HEK293T (cell line): ENCODE data around the gene LARGE2.

Source experiments
- CTCF ChIA-PET: fragments of 350-600 bp; formaldehyde crosslinking; extraction: SDS; loops from one replicate; lab custom pipeline; 2021; ENCODE audit warnings: antibody characterized with exemption, inconsistent platforms; lab: Yijun Ruan, JAX
- POLR2A ChIA-PET: fragments of 350-600 bp; formaldehyde crosslinking; extraction: SDS; loops from one replicate; lab custom pipeline; 2020; ENCODE audit warnings: antibody characterized with exemption, inconsistent platforms; lab: Yijun Ruan, JAX
- DNase-seq: peaks from one replicate; pipeline ENCODE4 v3.0.0; 2012; ENCODE audit warnings: mixed read lengths; ENCODE audit errors: extremely low spot score
- ARNT ChIP-seq: fragments of 450-650 bp; IDR thresholded peaks from 2 replicates; pipeline ENCODE4 v1.6.1; 2017; ENCODE audit warnings: mild to moderate bottlenecking
- BHLHE40 ChIP-seq: fragments of 450-650 bp; IDR thresholded peaks from 2 replicates; pipeline ENCODE4 v1.6.1; 2016; ENCODE audit warnings: mild to moderate bottlenecking, moderate library complexity, borderline replicate concordance
- CTBP1 ChIP-seq: fragments of 450-650 bp; IDR thresholded peaks from 2 replicates; pipeline ENCODE4 v1.6.1; 2016; ENCODE audit warnings: borderline replicate concordance
- ELF4 ChIP-seq: fragments of 450-650 bp; IDR thresholded peaks from 2 replicates; pipeline ENCODE4 v1.6.1; 2017; ENCODE audit warnings: antibody characterized with exemption
- FOXA1 ChIP-seq: fragments of 450-650 bp; IDR thresholded peaks from 2 replicates; pipeline ENCODE4 v1.6.1; 2016; ENCODE audit warnings: mild to moderate bottlenecking
- FOXK2 ChIP-seq: fragments of 450-650 bp; IDR thresholded peaks from 2 replicates; pipeline ENCODE4 v1.6.1; 2016; ENCODE audit warnings: mild to moderate bottlenecking
- FOXM1 ChIP-seq: fragments of 450-650 bp; IDR thresholded peaks from 2 replicates; pipeline ENCODE4 v1.6.1; 2017; ENCODE audit warnings: mild to moderate bottlenecking, borderline replicate concordance
- HDGF ChIP-seq: fragments of 450-650 bp; IDR thresholded peaks from 2 replicates; pipeline ENCODE4 v1.6.1; 2017; ENCODE audit warnings: antibody characterized with exemption, borderline replicate concordance
- L3MBTL2 ChIP-seq: fragments of 450-650 bp; conservative IDR thresholded peaks from 2 replicates; pipeline ENCODE4 v1.6.1; 2016; ENCODE audit warnings: mild to moderate bottlenecking
- LEF1 ChIP-seq: fragments of 450-650 bp; IDR thresholded peaks from 2 replicates; pipeline ENCODE4 v1.6.1; 2017; ENCODE audit warnings: mild to moderate bottlenecking, borderline replicate concordance
- NFRKB ChIP-seq: fragments of 450-650 bp; IDR thresholded peaks from 2 replicates; pipeline ENCODE4 v1.6.1; 2016; ENCODE audit warnings: mild to moderate bottlenecking, moderate library complexity
- SP1 ChIP-seq: fragments of 450-650 bp; IDR thresholded peaks from 2 replicates; pipeline ENCODE4 v1.6.1; 2017
- SUZ12 ChIP-seq: fragments of 450-650 bp; IDR thresholded peaks from 2 replicates; pipeline ENCODE4 v1.6.1; 2016; ENCODE audit warnings: mild to moderate bottlenecking
- TARDBP ChIP-seq: fragments of 450-650 bp; IDR thresholded peaks from 2 replicates; pipeline ENCODE4 v1.6.1; 2016
- ZNF384 ChIP-seq: fragments of 450-650 bp; IDR thresholded peaks from 2 replicates; pipeline ENCODE4 v1.6.1; 2016
- TF ChIP-seq, protein P1 (sequence below): fragments of 450-650 bp; IDR thresholded peaks from 2 replicates; pipeline ENCODE4 v1.6.1; 2016

Gene LARGE2

DNA sequence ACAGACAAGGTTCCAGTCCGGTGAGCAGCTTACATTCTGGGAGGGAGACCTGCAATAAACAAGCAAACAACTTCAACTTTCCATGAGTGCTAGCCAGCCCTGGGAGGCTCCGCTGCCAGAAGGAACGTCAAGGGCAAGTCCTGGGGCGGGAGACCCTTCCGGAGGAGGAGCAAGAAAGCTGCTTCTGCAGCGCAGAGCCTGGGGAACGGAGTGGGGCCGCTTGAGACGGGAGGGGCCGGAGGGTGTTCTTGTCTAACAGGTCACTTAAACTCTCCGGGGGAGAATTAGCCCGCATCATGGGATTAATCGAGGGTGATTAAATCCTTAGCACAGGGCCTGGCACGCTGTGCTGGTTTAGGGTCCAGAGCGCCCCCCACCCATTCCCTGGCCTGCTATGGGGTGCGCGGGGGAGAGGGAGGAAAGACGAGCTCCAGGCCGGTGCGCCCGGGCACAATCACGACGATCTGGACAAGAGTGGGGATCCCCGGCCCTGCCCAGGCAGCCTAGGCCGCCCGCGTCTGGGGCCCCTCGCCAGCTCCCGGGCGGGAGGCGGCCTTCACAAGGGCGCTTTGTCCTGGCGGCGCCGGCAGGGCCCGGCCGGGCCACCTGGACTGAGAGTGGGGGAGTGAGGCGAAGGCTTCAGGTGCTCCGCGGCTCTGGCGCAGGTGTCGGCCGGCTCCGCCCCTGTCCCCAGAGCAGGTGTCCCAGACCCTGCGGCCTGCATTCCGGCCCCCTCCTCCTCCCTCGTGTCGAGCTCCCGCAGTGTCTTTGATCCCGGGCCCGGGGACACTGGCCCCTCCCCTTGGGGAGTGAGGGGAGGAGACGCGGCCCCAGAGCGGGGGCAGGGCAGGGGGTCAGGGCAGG lies 663 bp upstream of the LARGE2 start:
- CTCF ChIA-PET = interaction anchor here (1.5 kb wide), 1 partner anchor 150 kb away, joined by 5 read pairs; no protein-coding TSS in a partner anchor
- no peak for DNase-seq
- TF ChIP-seq CTBP1 (no peak), SUZ12 (no peak), L3MBTL2 (no peak), SP1 (no peak), FOXM1 (no peak), ARNT (no peak), ZNF384 (no peak), NFRKB (no peak), FOXK2 (no peak), TARDBP (no peak), FOXA1 (no peak), BHLHE40 (no peak), ELF4 (no peak), HDGF (no peak), LEF1 (no peak)
- TF ChIP-seq, protein P1, sequence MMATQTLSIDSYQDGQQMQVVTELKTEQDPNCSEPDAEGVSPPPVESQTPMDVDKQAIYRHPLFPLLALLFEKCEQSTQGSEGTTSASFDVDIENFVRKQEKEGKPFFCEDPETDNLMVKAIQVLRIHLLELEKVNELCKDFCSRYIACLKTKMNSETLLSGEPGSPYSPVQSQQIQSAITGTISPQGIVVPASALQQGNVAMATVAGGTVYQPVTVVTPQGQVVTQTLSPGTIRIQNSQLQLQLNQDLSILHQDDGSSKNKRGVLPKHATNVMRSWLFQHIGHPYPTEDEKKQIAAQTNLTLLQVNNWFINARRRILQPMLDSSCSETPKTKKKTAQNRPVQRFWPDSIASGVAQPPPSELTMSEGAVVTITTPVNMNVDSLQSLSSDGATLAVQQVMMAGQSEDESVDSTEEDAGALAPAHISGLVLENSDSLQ = no peak
- POLR2A ChIA-PET = interaction anchor here (0.5 to 1.3 kb wide), 4 partner anchors 44 to 246 kb away, joined by 3 to 4 read pairs (median 3); no protein-coding TSS in a partner anchor

DNA sequence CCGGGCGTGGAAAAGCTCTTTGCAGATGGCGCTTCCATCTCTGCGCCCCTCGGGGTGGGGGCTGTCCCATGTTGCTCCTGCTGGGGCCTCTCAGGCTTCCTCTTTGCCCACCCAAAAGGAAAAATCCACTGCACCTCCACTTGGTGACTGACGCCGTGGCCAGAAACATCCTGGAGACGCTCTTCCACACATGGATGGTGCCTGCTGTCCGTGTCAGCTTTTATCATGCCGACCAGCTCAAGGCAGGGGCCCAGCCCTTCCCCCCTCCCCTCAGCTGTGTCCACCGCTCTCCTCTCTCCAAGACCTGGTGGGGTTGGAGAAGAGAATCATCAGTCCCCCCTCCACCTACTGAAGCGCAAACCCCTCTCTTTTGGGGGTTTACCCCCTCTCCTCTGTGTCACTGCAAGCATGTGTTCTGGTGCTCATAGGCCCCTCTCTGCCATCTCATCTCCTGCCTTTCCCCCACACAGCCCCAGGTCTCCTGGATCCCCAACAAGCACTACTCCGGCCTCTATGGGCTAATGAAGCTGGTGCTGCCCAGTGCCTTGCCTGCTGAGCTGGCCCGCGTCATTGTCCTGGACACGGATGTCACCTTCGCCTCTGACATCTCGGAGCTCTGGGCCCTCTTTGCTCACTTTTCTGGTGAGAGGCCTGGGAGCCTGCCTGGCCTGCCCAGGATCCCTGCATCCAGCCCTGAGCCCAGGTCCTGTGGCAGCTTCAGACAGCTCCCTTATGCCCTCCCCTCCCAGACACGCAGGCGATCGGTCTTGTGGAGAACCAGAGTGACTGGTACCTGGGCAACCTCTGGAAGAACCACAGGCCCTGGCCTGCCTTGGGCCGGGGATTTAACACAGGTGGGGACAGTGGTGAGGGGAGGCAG lies 1.8 kb downstream of the LARGE2 start:
- CTCF ChIA-PET = no interaction called here
- POLR2A ChIA-PET = no interaction called here
- no peak for DNase-seq
- TF ChIP-seq FOXM1 (no peak), SUZ12 (no peak), SP1 (no peak), L3MBTL2 (no peak), FOXK2 (no peak), TARDBP (no peak), CTBP1 (no peak), BHLHE40 (no peak), ARNT (no peak)
- TF ChIP-seq, protein P1 = no peak

DNA sequence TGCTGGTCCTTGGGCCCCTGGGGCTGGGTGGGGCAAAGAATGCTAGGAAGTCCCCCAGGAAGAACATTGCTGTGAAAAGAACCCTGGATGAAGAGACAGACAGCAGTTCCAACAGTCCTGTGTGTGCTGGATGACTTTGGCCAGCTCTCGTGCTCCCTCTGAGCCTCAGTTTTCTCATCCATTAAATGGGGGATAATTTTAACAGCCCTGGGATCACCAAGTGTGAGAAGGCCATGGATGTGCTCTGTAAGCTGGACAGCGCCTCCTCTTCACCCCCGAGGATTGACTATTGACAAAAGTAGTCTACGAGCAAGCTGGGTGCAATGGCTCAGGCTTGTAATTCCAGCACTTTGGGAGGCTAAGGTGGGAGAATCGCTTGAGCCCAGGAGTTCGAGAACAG lies 2.5 kb downstream of the LARGE2 start:
- TF ChIP-seq L3MBTL2 (no peak), SUZ12 (no peak), ARNT (no peak), FOXM1 (no peak), CTBP1 (no peak), BHLHE40 (no peak), NFRKB (no peak), HDGF (no peak), FOXA1 (no peak), FOXK2 (no peak), TARDBP (no peak), LEF1 (no peak), ELF4 (no peak), ZNF384 (no peak), SP1 (no peak)
- TF ChIP-seq, protein P1 = no peak
- DNase-seq = no peak
- ChIA-PET POLR2A (no interaction called here), CTCF (no interaction called here)

DNA sequence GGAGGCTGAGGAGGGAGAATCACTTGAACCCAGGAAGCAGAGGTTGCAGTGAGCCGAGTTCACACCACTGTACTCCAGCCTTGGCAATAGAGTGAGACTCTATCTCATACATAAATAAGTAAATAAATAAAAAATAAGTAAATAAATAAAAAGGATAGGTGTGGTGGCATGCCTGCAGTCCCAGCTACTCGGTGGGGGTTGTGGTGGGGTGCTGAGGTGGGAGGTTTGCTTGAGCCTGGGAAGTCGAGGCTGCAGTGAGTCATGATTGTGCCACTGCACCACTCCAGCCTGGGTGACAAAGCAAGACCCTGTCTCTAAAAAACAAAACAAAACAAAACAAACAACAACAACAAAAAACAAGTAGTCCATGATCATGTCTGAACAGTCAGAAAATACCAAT lies 3.1 kb downstream of the LARGE2 start:
- no peak for DNase-seq
- ChIA-PET POLR2A (no interaction called here), CTCF (no interaction called here)
- TF ChIP-seq FOXM1 = no peak

DNA sequence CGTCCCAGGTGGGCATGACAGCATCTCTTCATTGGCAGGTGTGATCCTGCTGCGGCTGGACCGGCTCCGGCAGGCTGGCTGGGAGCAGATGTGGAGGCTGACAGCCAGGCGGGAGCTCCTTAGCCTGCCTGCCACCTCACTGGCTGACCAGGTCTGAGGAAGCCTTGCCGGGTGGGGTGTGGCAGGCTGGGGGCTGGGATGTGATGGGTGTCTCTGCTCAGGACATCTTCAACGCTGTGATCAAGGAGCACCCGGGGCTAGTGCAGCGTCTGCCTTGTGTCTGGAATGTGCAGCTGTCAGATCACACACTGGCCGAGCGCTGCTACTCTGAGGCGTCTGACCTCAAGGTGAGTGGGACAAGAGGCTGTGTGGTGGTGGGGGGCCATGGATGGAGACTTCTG lies 3.5 kb downstream of the LARGE2 start:
- POLR2A ChIA-PET = no interaction called here
- DNase-seq = no peak

More for the DNA sequence above, 3.5 kb downstream of the LARGE2 start:
- TF ChIP-seq ZNF384 = no peak
- TF ChIP-seq NFRKB = no peak
- TF ChIP-seq ARNT = no peak
- TF ChIP-seq LEF1 = no peak
- no peak for TF ChIP-seq TARDBP
- TF ChIP-seq CTBP1 = no peak
- TF ChIP-seq ELF4 = no peak
- no peak for TF ChIP-seq SUZ12
- TF ChIP-seq BHLHE40 = no peak
- TF ChIP-seq HDGF = no peak
- TF ChIP-seq FOXK2 = no peak
- TF ChIP-seq FOXM1 = no peak
- TF ChIP-seq SP1 = no peak
- TF ChIP-seq, protein P1 = no peak
- no peak for TF ChIP-seq FOXA1
- no peak for TF ChIP-seq L3MBTL2
- CTCF ChIA-PET = interaction anchor here (0.6 to 1.2 kb wide), 2 partner anchors 28 to 208 kb away, joined by 3 to 4 read pairs; no protein-coding TSS in a partner anchor
